GM18873 (cell line): ENCODE data around the gene PRDX3.
A peak's percentile ranks its signal among the peaks of the same experiment; 100 is the strongest.

ENCODE experiments used
- ATAC-seq: cut with Tn5 transposase; IDR thresholded peaks from one replicate; pipeline ENCODE4 v1.9.1; 2021; ENCODE audit warnings: mild to moderate bottlenecking, moderate library complexity, moderate number of reproducible peaks; ENCODE audit not compliant: unreplicated experiment, low FRiP score

Gene PRDX3

DNA sequence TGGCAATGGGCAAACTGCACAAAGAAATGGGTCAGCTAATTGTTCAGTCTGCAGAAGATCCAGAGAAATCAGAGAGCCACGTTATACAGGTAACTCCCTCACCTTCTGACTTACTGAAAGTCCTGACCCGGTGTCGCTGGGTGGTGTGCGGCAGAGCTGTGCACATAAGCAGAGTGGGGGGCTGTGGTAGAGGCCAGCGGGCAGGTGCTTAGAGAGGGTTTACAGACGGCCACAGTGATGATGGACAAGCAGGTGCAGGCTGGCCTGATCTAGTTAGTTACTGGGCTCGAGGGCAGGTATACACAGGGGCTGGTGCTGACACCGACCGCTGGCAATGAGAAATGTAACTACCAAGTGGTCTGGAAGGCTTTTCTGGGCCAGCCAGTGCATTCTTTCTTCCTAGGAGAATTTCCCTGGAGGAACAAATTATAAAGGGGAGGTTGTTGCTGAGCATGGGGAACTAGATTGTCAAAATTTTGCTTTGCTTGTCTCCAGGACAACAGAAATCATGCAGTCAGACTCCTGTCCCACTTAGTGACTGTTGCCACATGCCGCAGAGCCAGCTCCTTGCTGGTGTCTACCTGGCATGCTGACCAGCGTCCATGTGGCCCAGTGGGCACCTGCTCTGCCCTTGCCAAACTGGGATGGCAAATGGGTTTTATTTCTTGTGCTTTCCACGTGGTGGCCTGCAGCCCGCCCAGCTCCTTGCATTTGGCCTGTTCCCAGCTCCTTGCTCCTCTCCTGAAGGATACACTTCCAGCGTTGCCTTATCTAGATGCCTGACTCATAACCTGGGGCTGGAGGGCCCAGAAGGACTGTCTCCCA is 45.9 kb downstream of the PRDX3 start:
- no peak for ATAC-seq

DNA sequence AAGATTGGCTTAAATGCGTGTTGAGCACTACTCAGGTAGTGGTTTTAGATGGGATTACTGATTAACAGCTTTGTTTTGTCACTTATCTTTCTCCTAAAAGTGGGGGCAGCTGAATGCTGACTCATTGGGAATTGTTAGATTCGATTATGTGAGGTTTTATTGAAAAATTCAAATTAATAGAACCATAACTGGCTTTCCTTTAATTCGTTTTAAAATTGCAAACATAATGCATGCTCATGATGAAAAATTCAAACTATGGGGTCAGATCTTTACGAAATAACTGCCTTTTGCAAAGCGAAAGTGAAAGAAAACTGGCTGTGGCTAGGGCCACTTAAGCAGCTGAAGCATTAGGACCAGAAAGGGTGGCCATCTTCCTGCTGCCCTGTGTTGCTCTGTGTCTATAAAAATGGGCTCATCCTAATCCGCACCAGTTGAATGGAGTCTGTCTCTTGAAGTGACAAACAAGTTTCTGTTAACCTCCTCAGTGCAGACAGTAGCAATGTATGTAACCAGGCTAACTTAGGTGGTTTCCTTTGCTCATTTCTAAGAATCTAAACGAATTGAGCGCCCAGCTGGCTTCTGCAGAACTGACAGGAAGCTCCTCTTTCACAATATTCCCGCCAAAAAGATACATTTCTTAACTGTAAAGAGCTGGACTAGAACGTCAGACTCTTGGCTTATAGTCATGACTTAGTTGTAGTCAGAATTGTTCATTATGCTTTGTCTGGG is 46.9 kb downstream of the PRDX3 start:
- peak; percentile 46 for ATAC-seq

DNA sequence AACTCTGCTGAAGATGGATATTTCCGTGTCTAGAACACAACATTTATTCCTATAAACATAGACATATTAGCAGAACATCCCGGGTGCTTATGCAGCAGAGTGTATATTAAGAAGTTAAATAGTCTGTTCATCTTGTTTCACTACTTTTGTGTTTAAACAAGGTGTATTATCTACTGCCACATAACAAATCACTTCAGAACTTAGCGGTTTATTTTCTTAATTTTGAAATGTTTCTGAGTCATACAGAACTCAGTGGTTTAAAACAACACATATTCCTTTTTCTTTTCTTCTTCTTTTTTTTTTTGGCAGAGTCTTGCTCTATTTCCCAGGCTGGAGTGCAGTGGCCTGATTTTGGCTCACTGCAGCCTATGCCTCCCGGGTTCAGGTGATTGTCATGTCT is 48.9 kb downstream of the PRDX3 start:
- ATAC-seq = no peak

DNA sequence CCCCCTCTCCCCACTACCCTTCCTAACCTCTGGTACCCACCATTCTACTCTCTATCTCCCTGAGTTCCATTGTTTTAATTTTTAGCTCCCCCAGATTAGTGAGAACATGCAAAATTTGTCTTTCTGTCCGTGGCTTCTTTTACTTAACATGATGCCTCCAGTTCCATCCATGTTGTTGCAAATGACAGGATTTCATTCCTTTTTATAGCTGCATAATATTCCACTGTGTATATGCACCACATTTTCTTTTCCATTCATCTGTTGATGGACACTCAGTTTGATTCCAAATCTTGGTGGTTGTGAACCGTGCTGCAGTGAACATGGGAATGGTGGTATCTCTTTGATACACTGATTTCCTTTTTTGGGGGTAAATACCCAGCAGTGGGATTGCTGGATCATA is 52.7 kb downstream of the PRDX3 start:
- ATAC-seq = no peak

DNA sequence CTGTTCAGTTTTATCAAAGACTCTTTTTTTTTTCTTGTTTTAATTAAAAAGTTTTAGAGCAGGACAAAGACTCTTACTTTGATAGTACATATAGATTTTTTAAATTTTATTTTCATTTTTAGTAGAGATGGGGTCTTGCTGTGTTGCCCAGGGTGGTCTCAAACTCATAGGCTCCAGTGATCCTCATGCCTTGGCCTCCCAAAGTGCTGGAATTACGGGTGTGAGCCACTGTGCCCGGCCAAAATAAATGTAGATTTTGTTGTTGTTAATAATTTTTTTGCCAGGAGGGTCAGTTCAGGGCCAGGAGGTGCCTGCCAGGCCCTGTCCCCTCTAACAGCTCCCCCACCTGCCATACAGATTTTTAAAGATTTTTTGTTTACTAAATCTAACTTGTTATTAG is 57.7 kb downstream of the PRDX3 start:
- no peak for ATAC-seq

DNA sequence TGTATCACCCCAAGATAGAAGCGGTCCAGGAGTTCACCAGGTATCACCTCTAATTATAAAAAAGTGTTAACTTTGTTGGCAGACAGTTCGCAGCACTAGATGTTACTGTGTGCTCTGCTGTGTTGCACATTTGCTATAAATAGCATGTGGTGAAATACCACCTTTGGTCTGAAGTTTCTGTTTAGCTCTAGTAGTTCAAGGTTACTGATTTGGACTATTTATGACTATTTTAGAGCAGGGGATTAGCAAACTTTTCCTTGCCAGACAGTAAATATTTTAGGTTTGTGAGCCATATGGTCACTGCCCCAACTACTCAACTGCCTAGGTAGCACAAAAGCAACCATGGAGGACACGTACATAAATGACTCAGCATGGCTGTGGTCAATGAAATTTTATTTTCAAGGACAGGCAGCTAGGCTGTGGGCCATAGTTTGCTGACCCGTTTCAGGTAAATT is 58.2 kb downstream of the PRDX3 start:
- ATAC-seq = peak; percentile 84

DNA sequence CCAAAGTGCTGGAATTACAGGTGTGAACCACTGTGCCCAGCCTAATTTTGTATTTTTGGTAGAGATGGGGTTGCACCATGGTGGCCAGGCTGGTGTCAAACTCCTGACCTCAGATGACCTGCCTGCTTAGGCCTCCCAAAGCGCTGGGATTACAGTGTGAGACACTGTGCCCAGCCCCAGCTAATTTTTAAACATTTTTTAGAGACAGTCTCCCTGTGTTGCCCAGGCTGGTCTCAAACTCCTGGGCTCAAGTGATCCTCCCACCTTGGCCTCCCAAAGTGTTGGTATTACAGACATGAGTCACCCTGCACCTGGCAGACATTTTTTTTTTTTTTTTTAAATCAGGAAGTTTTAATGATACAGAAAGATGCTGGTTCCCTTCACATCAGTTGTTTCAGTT is 59.2 kb downstream of the PRDX3 start:
- ATAC-seq = no peak

DNA sequence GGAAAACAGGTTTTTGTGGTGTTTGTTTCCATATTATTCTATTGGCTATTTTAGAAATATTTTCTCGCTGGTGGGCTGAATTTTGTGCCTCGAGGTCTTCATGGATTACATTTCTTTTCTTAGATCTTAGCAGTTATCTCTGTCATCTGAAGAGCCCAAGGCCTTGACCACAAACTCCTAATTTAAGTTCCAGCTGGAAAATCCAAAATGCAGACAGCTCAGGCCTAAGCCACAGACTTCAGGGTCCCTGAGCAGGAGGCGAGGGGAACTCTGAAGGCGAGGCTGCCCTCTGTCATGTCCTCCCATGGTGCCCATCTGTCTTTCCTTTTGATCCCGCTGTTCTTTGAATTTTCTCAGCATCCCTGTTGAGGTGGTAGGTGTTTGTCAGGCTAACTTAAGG is 60.4 kb downstream of the PRDX3 start:
- ATAC-seq = no peak
